WTC11 (cell line): Measurements from ENCODE around the gene SKI. TPM values are rescaled to one million over a fixed set of nuclear protein-coding genes. Genes with fewer than 3 reads are reported as not detected.

Experiments
- ATAC-seq: fragments of 200-7000 bp; cut with Tn5 transposase; 2 replicates; pipeline ENCODE4 v1.10.0; 2021; ENCODE audit warnings: mild to moderate bottlenecking, moderate library complexity
- CTCF ChIA-PET: fragments of 300-600 bp; sonication (Branson Sonifier 250); formaldehyde crosslinking; loops from one replicate; lab custom pipeline; 2021; ENCODE audit warnings: antibody characterized with exemption; lab: Charles Lee
- POLR2A ChIA-PET: fragments of 350-600 bp; sonication (Branson Sonifier 250); formaldehyde crosslinking; loops from one replicate; lab custom pipeline; 2021; ENCODE audit warnings: antibody characterized with exemption; lab: Charles Lee
- DNase-seq: peaks from one replicate; pipeline ENCODE4 v3.0.0; 2021; ENCODE audit warnings: low spot score
- H3K27ac Mint-ChIP-seq: 2 replicates; pipeline ENCODE4 v1.8.0; 2021; ENCODE audit warnings: mixed read lengths
- H3K27me3 Mint-ChIP-seq: 2 replicates; pipeline ENCODE4 v1.8.0; 2021; ENCODE audit warnings: low read depth, mild to moderate bottlenecking, moderate library complexity, mixed read lengths
- H3K36me3 Mint-ChIP-seq: 2 replicates; pipeline ENCODE4 v1.8.0; 2021; ENCODE audit warnings: mixed read lengths
- H3K4me1 Mint-ChIP-seq: 2 replicates; pipeline ENCODE4 v1.8.0; 2022; ENCODE audit warnings: mixed read lengths
- H3K4me3 Mint-ChIP-seq: 2 replicates; pipeline ENCODE4 v1.8.0; 2021; ENCODE audit warnings: mild to moderate bottlenecking, moderate library complexity, mixed read lengths
- H3K9me3 Mint-ChIP-seq: 2 replicates; pipeline ENCODE4 v1.8.0; 2021; ENCODE audit warnings: mixed read lengths
- CTCF ChIP-seq: fragments of 200-600 bp; IDR thresholded peaks from 2 replicates; pipeline ENCODE4 v1.8.0; 2022; ENCODE audit warnings: antibody characterized with exemption
- E2F5 ChIP-seq: sonication (generic); formaldehyde crosslinking; IDR thresholded peaks from 2 replicates; pipeline ENCODE4 v1.8.1; 2022; ENCODE audit warnings: mild to moderate bottlenecking, moderate library complexity, missing genetic modification reagents
- FOXK1 ChIP-seq: sonication (generic); formaldehyde crosslinking; IDR thresholded peaks from 2 replicates; pipeline ENCODE4 v1.8.0; 2022; ENCODE audit warnings: mild to moderate bottlenecking, moderate library complexity, missing genetic modification reagents
- GRHL2 ChIP-seq: fragments of 250-450 bp; sonication (Bioruptor Pico); IDR thresholded peaks from 2 replicates; pipeline ENCODE4 v1.8.0; 2022; ENCODE audit warnings: mild to moderate bottlenecking, moderate library complexity; ENCODE audit not compliant: insufficient replicate concordance, severe bottlenecking
- HMGA2 ChIP-seq: fragments of 250-450 bp; sonication (Bioruptor Pico); IDR thresholded peaks from 2 replicates; pipeline ENCODE4 v1.4.0; 2021; ENCODE audit warnings: mild to moderate bottlenecking, moderate library complexity
- IRF2 ChIP-seq: sonication (generic); formaldehyde crosslinking; IDR thresholded peaks from 2 replicates; pipeline ENCODE4 v1.8.0; 2022; ENCODE audit warnings: low read depth, missing genetic modification reagents, borderline replicate concordance
- KAT7 ChIP-seq: sonication (generic); formaldehyde crosslinking; IDR thresholded peaks from 2 replicates; pipeline ENCODE4 v1.8.1; 2023; ENCODE audit warnings: missing genetic modification reagents, mild to moderate bottlenecking, borderline replicate concordance
- MAX ChIP-seq: sonication (generic); formaldehyde crosslinking; IDR thresholded peaks from 2 replicates; pipeline ENCODE4 v1.8.0; 2022; ENCODE audit warnings: mild to moderate bottlenecking, missing genetic modification reagents
- MXD4 ChIP-seq: fragments of 250-450 bp; sonication (Bioruptor Pico); IDR thresholded peaks from 2 replicates; pipeline ENCODE4 v1.8.0; 2021; ENCODE audit warnings: mild to moderate bottlenecking, moderate library complexity, borderline replicate concordance
- MYBL2 ChIP-seq: sonication (generic); formaldehyde crosslinking; IDR thresholded peaks from 2 replicates; pipeline ENCODE4 v1.8.1; 2023; ENCODE audit warnings: mild to moderate bottlenecking, moderate library complexity, missing genetic modification reagents
- NR3C1 ChIP-seq: sonication (generic); formaldehyde crosslinking; conservative IDR thresholded peaks from 2 replicates; pipeline ENCODE4 v1.8.1; 2023; ENCODE audit warnings: low read depth, mild to moderate bottlenecking, missing genetic modification reagents
- SMAD3 ChIP-seq: sonication (generic); formaldehyde crosslinking; IDR thresholded peaks from 2 replicates; pipeline ENCODE4 v1.8.0; 2022; ENCODE audit warnings: missing genetic modification reagents, mild to moderate bottlenecking, borderline replicate concordance
- TCF7 ChIP-seq: sonication (generic); formaldehyde crosslinking; IDR thresholded peaks from 2 replicates; pipeline ENCODE4 v1.8.0; 2022; ENCODE audit warnings: mild to moderate bottlenecking, low read depth, missing genetic modification reagents, moderate library complexity
- TP53 ChIP-seq: sonication (generic); formaldehyde crosslinking; IDR thresholded peaks from 2 replicates; pipeline ENCODE4 v1.8.1; 2023; ENCODE audit warnings: mild to moderate bottlenecking, missing genetic modification reagents
- ZMAT4 ChIP-seq: fragments of 250-450 bp; sonication (Bioruptor Pico); IDR thresholded peaks from 2 replicates; pipeline ENCODE4 v1.9.0; 2021; ENCODE audit warnings: mild to moderate bottlenecking
- ZNF121 ChIP-seq: sonication (generic); formaldehyde crosslinking; IDR thresholded peaks from 2 replicates; pipeline ENCODE4 v1.8.0; 2023; ENCODE audit warnings: missing genetic modification reagents
- ZNF263 ChIP-seq: sonication (generic); formaldehyde crosslinking; IDR thresholded peaks from 2 replicates; pipeline ENCODE4 v1.8.1; 2022; ENCODE audit warnings: low read depth, mild to moderate bottlenecking, moderate library complexity, missing genetic modification reagents
- ZNF396 ChIP-seq: fragments of 250-450 bp; sonication (Bioruptor Pico); IDR thresholded peaks from 2 replicates; pipeline ENCODE4 v1.8.0; 2021; ENCODE audit warnings: mild to moderate bottlenecking, moderate library complexity, borderline replicate concordance
- ZNF416 ChIP-seq: fragments of 250-450 bp; sonication (Bioruptor Pico); IDR thresholded peaks from 2 replicates; pipeline ENCODE4 v1.9.0; 2021; ENCODE audit warnings: mild to moderate bottlenecking, inconsistent platforms
- total RNA-seq: library from RNA; stranded (reverse); gene quantifications from 3 replicates; pipeline ENCODE4 v1.2.3, GENCODE V29; 2021

Gene SKI
- total RNA-seq, 1 experiment from 2014 or later: 88.6 TPM

GRCh38 chr1:2221271-2221670 is 6.8 kb upstream of the SKI start:
- CTCF ChIA-PET: interaction anchor here (0.7 to 1.4 kb wide), 3 partner anchors 9 to 161 kb away, joined by 3 to 4 read pairs (median 3); no protein-coding TSS in a partner anchor
- no peak for ATAC-seq
- H3K4me3 Mint-ChIP-seq: no peak overlapping the region
- POLR2A ChIA-PET: interaction anchor here (0.7 kb wide), 1 partner anchor 82 kb away, joined by 9 read pairs; no protein-coding TSS in a partner anchor
- no peaks in the 10 kb centered on the region; the same call in 1 of the 2 replicates for H3K27me3 Mint-ChIP-seq
- TF ChIP-seq ZNF121 (CRISPR knock-in tag): peak; percentile 92
- no peak for TF ChIP-seq TCF7 (CRISPR knock-in tag)
- no peaks in the 10 kb centered on the region for H3K36me3 Mint-ChIP-seq
- no peak overlapping the region; the same call in 1 of the 2 replicates for H3K27ac Mint-ChIP-seq
- H3K4me1 Mint-ChIP-seq: peaks cover 7% of the 10 kb centered on the region
- H3K9me3 Mint-ChIP-seq: no peaks in the 10 kb centered on the region
- no peak for DNase-seq

- TF ChIP-seq MYBL2 (no peak), NR3C1 (no peak), HMGA2 (CRISPR knock-in tag) (no peak), FOXK1 (CRISPR knock-in tag) (no peak), MAX (no peak), ZNF416 (CRISPR knock-in tag) (no peak), ZNF263 (no peak), KAT7 (CRISPR knock-in tag) (no peak)
- TF ChIP-seq, all 79 proteins: peak for 0
- CTCF ChIA-PET: interaction anchor here (0.8 to 1.1 kb wide), 2 partner anchors 29 to 158 kb away, joined by 3 to 5 read pairs; partner anchors contain the start of gene FAAP20
- POLR2A ChIA-PET: no interaction called here
- no peaks in the 10 kb centered on the region; the same call in 1 of the 2 replicates for H3K27me3 Mint-ChIP-seq
- H3K36me3 Mint-ChIP-seq: no peaks in the 10 kb centered on the region
- ATAC-seq (no peak), DNase-seq (no peak)
- no peak overlapping the region for H3K4me3 Mint-ChIP-seq
- H3K27ac Mint-ChIP-seq: no peak overlapping the region
- no peaks in the 10 kb centered on the region for H3K9me3 Mint-ChIP-seq
- H3K4me1 Mint-ChIP-seq: peaks cover 8% of the 10 kb centered on the region
These were observed 3.9 kb upstream of the SKI start for GRCh38 chr1:2224170-2224584.

GRCh38 chr1:2224631-2225428 is 3.3 kb upstream of the SKI start:
- Mint-ChIP-seq H3K27ac (peak overlapping the region; percentile 49), H3K9me3 (no peaks in the 10 kb centered on the region)
- POLR2A ChIA-PET: interaction anchor here (0.7 kb wide), 1 partner anchor 157 kb away, joined by 6 read pairs; no protein-coding TSS in a partner anchor
- DNase-seq: no peak
- TF ChIP-seq TP53 (CRISPR knock-in tag) (no peak), GRHL2 (CRISPR knock-in tag) (no peak), MXD4 (no peak), E2F5 (CRISPR knock-in tag) (no peak), IRF2 (no peak), ZNF396 (CRISPR knock-in tag) (no peak), TCF7 (CRISPR knock-in tag) (no peak), ZMAT4 (CRISPR knock-in tag) (no peak), HMGA2 (CRISPR knock-in tag) (no peak), MYBL2 (no peak), CTCF (no peak), SMAD3 (CRISPR knock-in tag) (no peak)
- TF ChIP-seq, all 79 proteins: peak for 0
- CTCF ChIA-PET: interaction anchor here (0.7 to 2.0 kb wide), 4 partner anchors 19 to 157 kb away, joined by 3 to 7 read pairs (median 4); partner anchors contain the start of gene FAAP20
- H3K4me3 Mint-ChIP-seq: no peak overlapping the region
- H3K4me1 Mint-ChIP-seq: peaks cover 8% of the 10 kb centered on the region
- no peaks in the 10 kb centered on the region for H3K36me3 Mint-ChIP-seq
- no peaks in the 10 kb centered on the region for H3K27me3 Mint-ChIP-seq
- no peak for ATAC-seq
